Measurements from ENCODE around the gene SCCPDH.

DNA sequence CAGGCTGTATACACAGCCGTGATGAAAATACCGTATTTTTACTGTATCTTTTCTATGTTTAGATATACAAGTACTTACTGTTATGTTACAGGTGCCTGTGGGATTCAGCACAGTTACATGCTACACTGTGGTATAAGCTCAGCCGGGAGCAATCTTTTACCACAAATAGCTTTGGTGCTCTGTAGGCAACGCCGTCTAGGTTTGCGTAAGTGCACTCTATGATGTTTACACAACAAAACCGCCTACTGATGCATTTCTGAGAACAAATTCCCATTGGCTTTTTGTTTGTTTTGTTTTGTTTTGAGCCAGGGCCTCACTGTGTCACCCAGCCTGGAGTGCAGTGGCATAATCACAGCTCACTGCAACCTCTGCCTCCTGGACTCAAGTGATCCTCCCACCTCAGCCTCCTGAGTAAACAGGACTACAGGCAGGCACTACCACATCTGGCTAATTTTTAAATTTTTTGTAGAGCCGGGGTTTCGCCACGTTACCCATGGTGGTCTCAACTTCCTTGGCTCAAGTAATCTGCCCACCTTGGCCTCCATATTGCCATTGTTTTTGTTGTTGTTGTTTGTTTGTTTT is 81.0 kb downstream of the SCCPDH start:
- no peak for TF ChIP-seq NFYB (CRISPR knock-in tag; conservative IDR thresholded peaks at IDR 0.05; ENCODE audit: low read depth)
- TF ChIP-seq, protein P1, sequence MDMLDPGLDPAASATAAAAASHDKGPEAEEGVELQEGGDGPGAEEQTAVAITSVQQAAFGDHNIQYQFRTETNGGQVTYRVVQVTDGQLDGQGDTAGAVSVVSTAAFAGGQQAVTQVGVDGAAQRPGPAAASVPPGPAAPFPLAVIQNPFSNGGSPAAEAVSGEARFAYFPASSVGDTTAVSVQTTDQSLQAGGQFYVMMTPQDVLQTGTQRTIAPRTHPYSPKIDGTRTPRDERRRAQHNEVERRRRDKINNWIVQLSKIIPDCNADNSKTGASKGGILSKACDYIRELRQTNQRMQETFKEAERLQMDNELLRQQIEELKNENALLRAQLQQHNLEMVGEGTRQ (CRISPR knock-in tag; IDR thresholded peaks at IDR 0.05), result no peak
- TF ChIP-seq ZNF416 (CRISPR knock-in tag; IDR thresholded peaks at IDR 0.05), result no peak
- TF ChIP-seq, protein P2, sequence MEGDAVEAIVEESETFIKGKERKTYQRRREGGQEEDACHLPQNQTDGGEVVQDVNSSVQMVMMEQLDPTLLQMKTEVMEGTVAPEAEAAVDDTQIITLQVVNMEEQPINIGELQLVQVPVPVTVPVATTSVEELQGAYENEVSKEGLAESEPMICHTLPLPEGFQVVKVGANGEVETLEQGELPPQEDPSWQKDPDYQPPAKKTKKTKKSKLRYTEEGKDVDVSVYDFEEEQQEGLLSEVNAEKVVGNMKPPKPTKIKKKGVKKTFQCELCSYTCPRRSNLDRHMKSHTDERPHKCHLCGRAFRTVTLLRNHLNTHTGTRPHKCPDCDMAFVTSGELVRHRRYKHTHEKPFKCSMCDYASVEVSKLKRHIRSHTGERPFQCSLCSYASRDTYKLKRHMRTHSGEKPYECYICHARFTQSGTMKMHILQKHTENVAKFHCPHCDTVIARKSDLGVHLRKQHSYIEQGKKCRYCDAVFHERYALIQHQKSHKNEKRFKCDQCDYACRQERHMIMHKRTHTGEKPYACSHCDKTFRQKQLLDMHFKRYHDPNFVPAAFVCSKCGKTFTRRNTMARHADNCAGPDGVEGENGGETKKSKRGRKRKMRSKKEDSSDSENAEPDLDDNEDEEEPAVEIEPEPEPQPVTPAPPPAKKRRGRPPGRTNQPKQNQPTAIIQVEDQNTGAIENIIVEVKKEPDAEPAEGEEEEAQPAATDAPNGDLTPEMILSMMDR (IDR thresholded peaks at IDR 0.05), result no peak
- no peak for TF ChIP-seq JUN (CRISPR knock-in tag; IDR thresholded peaks at IDR 0.05)
- TF ChIP-seq, protein P3, sequence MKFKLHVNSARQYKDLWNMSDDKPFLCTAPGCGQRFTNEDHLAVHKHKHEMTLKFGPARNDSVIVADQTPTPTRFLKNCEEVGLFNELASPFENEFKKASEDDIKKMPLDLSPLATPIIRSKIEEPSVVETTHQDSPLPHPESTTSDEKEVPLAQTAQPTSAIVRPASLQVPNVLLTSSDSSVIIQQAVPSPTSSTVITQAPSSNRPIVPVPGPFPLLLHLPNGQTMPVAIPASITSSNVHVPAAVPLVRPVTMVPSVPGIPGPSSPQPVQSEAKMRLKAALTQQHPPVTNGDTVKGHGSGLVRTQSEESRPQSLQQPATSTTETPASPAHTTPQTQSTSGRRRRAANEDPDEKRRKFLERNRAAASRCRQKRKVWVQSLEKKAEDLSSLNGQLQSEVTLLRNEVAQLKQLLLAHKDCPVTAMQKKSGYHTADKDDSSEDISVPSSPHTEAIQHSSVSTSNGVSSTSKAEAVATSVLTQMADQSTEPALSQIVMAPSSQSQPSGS (CRISPR knock-in tag; IDR thresholded peaks at IDR 0.05; ENCODE audit: borderline replicate concordance, low read depth), result no peak
- no peak for TF ChIP-seq ATF1 (CRISPR knock-in tag; IDR thresholded peaks at IDR 0.05)

Data from WTC11 (cell line).